Measurements from ENCODE around the gene MAB21L3. TPM values are rescaled to one million over a fixed set of nuclear protein-coding genes. Genes with fewer than 3 reads are reported as not detected.

The MAB21L3 gene
- total RNA-seq, 1 donor from 2014 or later = not detected

DNA sequence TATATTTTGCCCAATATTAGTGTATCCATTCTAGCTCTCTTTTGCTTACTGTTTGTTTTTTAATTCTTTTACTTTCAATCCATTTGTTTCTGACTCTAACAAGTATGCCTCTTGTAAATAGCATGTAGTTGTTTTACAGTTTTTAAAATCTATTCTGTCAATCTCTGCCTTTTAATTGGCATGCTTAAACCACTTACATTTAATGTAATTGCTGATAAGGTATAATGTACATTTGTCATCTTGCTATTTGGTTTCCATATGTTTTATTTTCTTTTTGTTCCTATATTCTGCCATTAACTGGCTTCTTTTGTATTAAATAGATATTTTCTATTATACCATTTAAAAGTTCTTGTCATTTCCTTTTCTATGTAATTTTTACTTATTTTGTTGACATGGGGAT lies 16.2 kb upstream of the MAB21L3 start:
- Mint-ChIP-seq H3K36me3 (peaks cover 2% of the 10 kb centered on the region), H3K4me1 (no peaks in the 10 kb centered on the region), H3K27ac (no peak overlapping the region), H3K27me3 (ENCODE audit: insufficient read depth, low read depth) (peaks cover 6% of the 10 kb centered on the region), H3K4me3 (no peak overlapping the region), H3K9me3 (peaks cover 15% of the 10 kb centered on the region)
- Histone ChIP-seq H3K27ac (no peak overlapping the region), H3K9me3 (ENCODE audit: low read depth) (no peaks in the 10 kb centered on the region), H2AFZ (replicated peaks) (no peak overlapping the region), H3K27me3 (no peaks in the 10 kb centered on the region), H3K4me1 (no peaks in the 10 kb centered on the region), H3K9ac (no peak overlapping the region), H3K4me3 (no peak overlapping the region), H3K36me3 (no peaks in the 10 kb centered on the region), H4K20me1 (ENCODE audit: low read depth) (no peaks in the 10 kb centered on the region), H3K79me2 (ENCODE audit: low read depth) (no peaks in the 10 kb centered on the region), H3F3A (ENCODE audit: low read depth) (no peaks in the 10 kb centered on the region), H3K4me2 (no peak overlapping the region)
- no peak for TF ChIP-seq EZH2 (IDR thresholded peaks at IDR 0.05)
- TF ChIP-seq, protein P1, sequence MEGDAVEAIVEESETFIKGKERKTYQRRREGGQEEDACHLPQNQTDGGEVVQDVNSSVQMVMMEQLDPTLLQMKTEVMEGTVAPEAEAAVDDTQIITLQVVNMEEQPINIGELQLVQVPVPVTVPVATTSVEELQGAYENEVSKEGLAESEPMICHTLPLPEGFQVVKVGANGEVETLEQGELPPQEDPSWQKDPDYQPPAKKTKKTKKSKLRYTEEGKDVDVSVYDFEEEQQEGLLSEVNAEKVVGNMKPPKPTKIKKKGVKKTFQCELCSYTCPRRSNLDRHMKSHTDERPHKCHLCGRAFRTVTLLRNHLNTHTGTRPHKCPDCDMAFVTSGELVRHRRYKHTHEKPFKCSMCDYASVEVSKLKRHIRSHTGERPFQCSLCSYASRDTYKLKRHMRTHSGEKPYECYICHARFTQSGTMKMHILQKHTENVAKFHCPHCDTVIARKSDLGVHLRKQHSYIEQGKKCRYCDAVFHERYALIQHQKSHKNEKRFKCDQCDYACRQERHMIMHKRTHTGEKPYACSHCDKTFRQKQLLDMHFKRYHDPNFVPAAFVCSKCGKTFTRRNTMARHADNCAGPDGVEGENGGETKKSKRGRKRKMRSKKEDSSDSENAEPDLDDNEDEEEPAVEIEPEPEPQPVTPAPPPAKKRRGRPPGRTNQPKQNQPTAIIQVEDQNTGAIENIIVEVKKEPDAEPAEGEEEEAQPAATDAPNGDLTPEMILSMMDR (IDR thresholded peaks at IDR 0.05) = no peak
- no peak for TF ChIP-seq EZH2phosphoT487 (IDR thresholded peaks at IDR 0.05)
- DNase-seq (ENCODE audit: low spot score) = no peak

DNA sequence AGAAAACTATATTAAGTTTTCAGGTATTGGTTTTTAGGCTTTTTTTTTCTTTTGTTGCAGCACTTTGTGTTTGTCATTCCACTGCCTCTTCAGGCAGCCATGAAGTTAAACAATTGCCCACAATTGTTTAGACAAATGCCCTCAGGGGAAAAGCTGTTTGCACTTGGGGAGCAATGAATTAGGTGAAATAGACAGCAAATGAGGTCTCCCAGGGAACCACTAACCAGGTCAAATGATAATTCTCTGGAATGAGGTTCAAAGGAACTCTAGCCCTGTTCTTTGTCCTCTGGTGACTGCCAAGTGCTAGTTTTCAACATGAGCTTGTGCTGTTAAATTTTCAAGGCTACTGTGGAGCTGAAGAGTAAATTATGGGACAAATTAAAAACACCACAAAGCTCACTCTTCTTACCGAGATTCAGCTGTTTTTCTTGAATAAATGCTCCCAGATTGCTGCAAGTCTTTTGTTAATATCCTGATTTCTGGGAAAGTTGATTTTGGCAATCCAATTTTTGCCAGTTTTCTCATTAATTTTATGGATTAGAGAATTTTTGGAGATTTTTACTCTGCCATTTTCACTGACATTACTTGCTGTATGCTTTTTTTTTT lies 15.1 kb upstream of the MAB21L3 start:
- Histone ChIP-seq H3F3A (ENCODE audit: low read depth) (no peaks in the 10 kb centered on the region), H3K79me2 (ENCODE audit: low read depth) (no peaks in the 10 kb centered on the region), H3K27ac (no peak overlapping the region), H3K9ac (no peak overlapping the region), H3K4me2 (no peak overlapping the region), H3K4me1 (no peaks in the 10 kb centered on the region), H2AFZ (replicated peaks) (no peak overlapping the region), H3K36me3 (no peaks in the 10 kb centered on the region), H3K9me3 (ENCODE audit: low read depth) (no peaks in the 10 kb centered on the region), H4K20me1 (ENCODE audit: low read depth) (no peaks in the 10 kb centered on the region), H3K27me3 (no peaks in the 10 kb centered on the region), H3K4me3 (no peak overlapping the region)
- H3K4me1 Mint-ChIP-seq = no peaks in the 10 kb centered on the region
- TF ChIP-seq, protein P1 (IDR thresholded peaks at IDR 0.05) = no peak
- TF ChIP-seq EZH2 (IDR thresholded peaks at IDR 0.05) (no peak), EZH2phosphoT487 (IDR thresholded peaks at IDR 0.05) (no peak)
- H3K4me3 Mint-ChIP-seq = no peak overlapping the region
- no peak overlapping the region for H3K27ac Mint-ChIP-seq
- peaks cover 6% of the 10 kb centered on the region for H3K27me3 Mint-ChIP-seq (ENCODE audit: insufficient read depth, low read depth)
- DNase-seq (ENCODE audit: low spot score) = no peak
- peaks cover 2% of the 10 kb centered on the region for H3K36me3 Mint-ChIP-seq
- H3K9me3 Mint-ChIP-seq = peaks cover 8% of the 10 kb centered on the region

DNA sequence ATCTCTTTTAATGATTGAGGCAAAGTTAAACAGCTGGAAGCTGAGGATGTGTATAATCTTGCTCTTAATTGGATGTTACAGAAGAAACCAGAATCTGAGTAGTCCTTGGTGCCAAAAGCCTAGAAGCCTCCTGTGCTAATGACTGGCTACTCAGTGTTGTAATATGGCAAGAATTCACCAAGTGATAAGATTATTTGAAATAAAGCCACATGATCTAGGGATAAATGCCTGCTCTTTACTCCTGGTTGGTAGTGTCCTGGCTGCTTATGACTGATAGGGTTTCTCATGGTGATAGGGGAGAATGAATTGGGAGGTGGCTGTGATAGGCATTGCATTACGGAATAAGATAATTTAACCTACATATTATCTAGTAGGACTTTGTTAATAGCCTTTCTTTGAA lies 13.6 kb upstream of the MAB21L3 start:
- Mint-ChIP-seq H3K9me3 (peaks cover 5% of the 10 kb centered on the region), H3K36me3 (peaks cover 2% of the 10 kb centered on the region), H3K27ac (no peak overlapping the region), H3K27me3 (ENCODE audit: insufficient read depth, low read depth) (peaks cover 4% of the 10 kb centered on the region), H3K4me1 (no peaks in the 10 kb centered on the region), H3K4me3 (no peak overlapping the region)
- H3K36me3 ChIP-seq = no peaks in the 10 kb centered on the region
- H3K9ac ChIP-seq = no peak overlapping the region
- H3K9me3 ChIP-seq (ENCODE audit: low read depth) = no peaks in the 10 kb centered on the region
- H4K20me1 ChIP-seq (ENCODE audit: low read depth) = no peaks in the 10 kb centered on the region
- no peak overlapping the region for H3K4me2 ChIP-seq
- no peak overlapping the region for H3K27ac ChIP-seq
- no peaks in the 10 kb centered on the region for H3K4me1 ChIP-seq
- H3F3A ChIP-seq (ENCODE audit: low read depth) = no peaks in the 10 kb centered on the region
- H2AFZ ChIP-seq (replicated peaks) = no peak overlapping the region
- no peak for DNase-seq (ENCODE audit: low spot score)
- no peaks in the 10 kb centered on the region for H3K79me2 ChIP-seq (ENCODE audit: low read depth)
- no peak for TF ChIP-seq EZH2 (IDR thresholded peaks at IDR 0.05)
- no peak overlapping the region for H3K4me3 ChIP-seq
- H3K27me3 ChIP-seq = no peaks in the 10 kb centered on the region

DNA sequence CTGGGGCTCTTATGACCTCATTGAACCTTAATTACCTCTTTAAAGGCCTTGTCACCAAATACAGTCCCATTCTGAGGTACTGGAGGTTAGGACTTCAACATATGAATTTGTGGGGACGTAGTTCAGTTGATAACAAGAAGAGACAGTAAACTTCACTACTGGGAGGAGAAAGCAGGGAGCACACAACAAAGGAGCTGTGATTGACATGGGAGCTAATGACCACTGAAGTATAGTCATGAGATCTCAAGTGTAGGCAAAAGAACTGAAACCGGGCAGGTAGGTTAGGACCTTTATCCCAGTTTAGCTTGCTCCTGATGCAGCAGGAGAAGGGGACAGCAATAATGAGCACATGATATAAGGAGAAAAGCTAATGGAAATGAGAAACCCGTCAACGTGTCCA lies 11.8 kb upstream of the MAB21L3 start:
- DNase-seq (ENCODE audit: low spot score) = no peak
- no peaks in the 10 kb centered on the region for H4K20me1 ChIP-seq (ENCODE audit: low read depth)
- no peak overlapping the region for H3K4me2 ChIP-seq
- H3F3A ChIP-seq (ENCODE audit: low read depth) = no peaks in the 10 kb centered on the region
- no peak overlapping the region for H3K27ac ChIP-seq
- TF ChIP-seq EZH2 (IDR thresholded peaks at IDR 0.05) (no peak), EZH2phosphoT487 (IDR thresholded peaks at IDR 0.05) (no peak)
- TF ChIP-seq, protein P1 (IDR thresholded peaks at IDR 0.05) = no peak
- H3K4me1 ChIP-seq = no peaks in the 10 kb centered on the region
- no peak overlapping the region for H3K27ac Mint-ChIP-seq
- no peaks in the 10 kb centered on the region for H3K79me2 ChIP-seq (ENCODE audit: low read depth)
- H3K27me3 Mint-ChIP-seq (ENCODE audit: insufficient read depth, low read depth) = peaks cover 4% of the 10 kb centered on the region
- H3K4me1 Mint-ChIP-seq = no peaks in the 10 kb centered on the region
- H3K9me3 Mint-ChIP-seq = peaks cover 5% of the 10 kb centered on the region
- H3K4me3 ChIP-seq = no peak overlapping the region
- H3K4me3 Mint-ChIP-seq = no peak overlapping the region
- H3K36me3 ChIP-seq = no peaks in the 10 kb centered on the region
- no peak overlapping the region for H2AFZ ChIP-seq (replicated peaks)
- H3K27me3 ChIP-seq = no peaks in the 10 kb centered on the region
- no peak overlapping the region for H3K9ac ChIP-seq
- no peaks in the 10 kb centered on the region for H3K9me3 ChIP-seq (ENCODE audit: low read depth)
- peaks cover 2% of the 10 kb centered on the region for H3K36me3 Mint-ChIP-seq
